ENCODE data around the gene NCAPD2.
"Not testable (repeated sequence)": the region's sequence is repeated elsewhere in the genome, so short reads cannot be mapped to it uniquely, and the experiment has no call there.

NCAPD2 gene

GRCh38 chr12:6555018-6555691 lies 61.3 kb downstream of the NCAPD2 start (continued):
- TF ChIP-seq ZNF148 (tag by site-specific recombination; IDR thresholded peaks at IDR 0.05; ENCODE audit: borderline replicate concordance) (no peak), OSR2 (tag by site-specific recombination; IDR thresholded peaks at IDR 0.05) (no peak), ZNF580 (tag by site-specific recombination; IDR thresholded peaks at IDR 0.05) (no peak), ZNF530 (tag by site-specific recombination; IDR thresholded peaks at IDR 0.05; ENCODE audit: low read depth) (no peak), HOXA7 (CRISPR knock-in tag; IDR thresholded peaks at IDR 0.05; ENCODE audit: borderline replicate concordance) (no peak), ZNF76 (tag by site-specific recombination; IDR thresholded peaks at IDR 0.05; ENCODE audit: borderline replicate concordance, low read depth) (peak; percentile 34; the same call in 1 of the 2 replicates), ZNF473 (tag by site-specific recombination; IDR thresholded peaks at IDR 0.05) (no peak), ZNF645 (tag by site-specific recombination; IDR thresholded peaks at IDR 0.05) (no peak), ZBTB21 (tag by site-specific recombination; IDR thresholded peaks at IDR 0.05) (no peak), ZNF37A (tag by site-specific recombination; IDR thresholded peaks at IDR 0.05) (no peak), ZNF529 (tag by site-specific recombination; IDR thresholded peaks at IDR 0.05; ENCODE audit: insufficient replicate concordance) (no peak), ZNF488 (tag by site-specific recombination; IDR thresholded peaks at IDR 0.05) (no peak), HOXD13 (CRISPR knock-in tag; IDR thresholded peaks at IDR 0.05; ENCODE audit: borderline replicate concordance) (no peak), ZNF24 (tag by site-specific recombination; IDR thresholded peaks at IDR 0.05) (no peak), ZFP69B (tag by site-specific recombination; IDR thresholded peaks at IDR 0.05) (no peak), SCRT2 (tag by site-specific recombination; IDR thresholded peaks at IDR 0.05) (no peak), MZF1 (tag by site-specific recombination; IDR thresholded peaks at IDR 0.05; ENCODE audit: borderline replicate concordance) (no peak), EGR2 (tag by site-specific recombination; IDR thresholded peaks at IDR 0.05; ENCODE audit: low read depth) (peak; percentile 83), ZNF354C (tag by site-specific recombination; IDR thresholded peaks at IDR 0.05; ENCODE audit: borderline replicate concordance, low read depth) (no peak), ZNF292 (tag by site-specific recombination; IDR thresholded peaks at IDR 0.05; ENCODE audit: borderline replicate concordance, low read depth) (no peak), ZNF658 (tag by site-specific recombination; IDR thresholded peaks at IDR 0.05) (no peak), ZBTB17 (tag by site-specific recombination; IDR thresholded peaks at IDR 0.05) (peak; percentile 23), GLI2 (tag by site-specific recombination; IDR thresholded peaks at IDR 0.05; ENCODE audit: borderline replicate concordance, low read depth) (no peak)

- POLR2A ChIA-PET, result interaction anchor here (0.7 to 1.1 kb wide), 3 partner anchors 18 to 339 kb away, joined by 3 to 6 read pairs (median 3); no protein-coding TSS in a partner anchor
- peak; percentile 64; the same call in 1 of the 2 replicates for TF ChIP-seq ZNF785 (tag by site-specific recombination; IDR thresholded peaks at IDR 0.05)
- 0 out of 2 replicates have a peak, but pooled peaks have one; percentile 40 for TF ChIP-seq KLF17 (tag by site-specific recombination; IDR thresholded peaks at IDR 0.05)
- peak; percentile 13; the same call in 1 of the 2 replicates for TF ChIP-seq ZNF692 (tag by site-specific recombination; IDR thresholded peaks at IDR 0.05)
- TF ChIP-seq KLF9 (tag by site-specific recombination; IDR thresholded peaks at IDR 0.05; ENCODE audit: low read depth), result peak; percentile 7; the same call in 1 of the 2 replicates
- 0 out of 2 replicates have a peak, but pooled peaks have one; percentile 7 for TF ChIP-seq ZEB2 (tag by site-specific recombination; IDR thresholded peaks at IDR 0.05)
- TF ChIP-seq ZNF335 (tag by site-specific recombination; conservative IDR thresholded peaks at IDR 0.05), result 0 out of 2 replicates have a peak, but pooled peaks have one; percentile 54
- H3K9me3 ChIP-seq (ENCODE audit: control insufficient read depth, insufficient read depth, low read depth, low read length); H3K27ac ChIP-seq (ENCODE audit: extremely low read depth, low read depth, low read length); H3K4me3 ChIP-seq (ENCODE audit: low read depth, low read length): not testable (repeated sequence)
- CTCF ChIA-PET, result interaction anchor here (0.6 to 1.4 kb wide), 5 partner anchors 20 to 269 kb away, joined by 3 to 6 read pairs (median 4); no protein-coding TSS in a partner anchor
- H3K36me3 ChIP-seq (ENCODE audit: control insufficient read depth in 2 of 2, insufficient read depth in 1 of 2, low read length in 2 of 2), result peaks cover 37 to 60% of the 10 kb centered on the region in 2 experiments
- H3K4me1 ChIP-seq (ENCODE audit: control insufficient read depth, insufficient read depth, low read length), result peaks cover 18% of the 10 kb centered on the region
Observed at GRCh38 chr12:6556496-6556817, 62.6 kb downstream of the NCAPD2 start.
